ENCODE data around the gene MTCL1.
A peak's percentile ranks its signal among the peaks of the same experiment; 100 is the strongest.

MTCL1 gene

DNA sequence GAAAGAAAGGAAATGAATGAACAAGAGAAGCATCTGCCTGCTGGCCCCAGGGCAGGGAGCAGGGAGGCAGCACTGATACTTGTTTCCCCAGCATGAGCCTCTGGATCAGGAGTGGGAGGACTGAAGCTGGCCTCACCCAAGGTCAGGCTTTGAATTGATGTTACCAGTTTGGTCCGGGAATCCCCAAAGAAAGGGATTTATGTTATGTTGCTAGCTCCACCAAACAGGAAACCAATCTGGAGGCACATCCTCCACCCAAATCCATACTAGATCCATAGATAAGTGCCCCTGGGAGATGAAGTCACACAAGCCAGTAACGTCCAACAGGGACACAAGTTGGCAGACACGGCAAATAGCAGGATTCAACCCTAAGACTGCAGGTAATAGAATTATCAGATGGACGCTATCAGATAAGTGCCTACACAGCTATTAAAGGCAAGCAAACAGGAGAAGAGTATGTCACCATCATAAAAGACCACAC is 85.9 kb downstream of the MTCL1 start:
- Histone ChIP-seq H3K27me3 (replicated peaks; ENCODE audit: control insufficient read depth, insufficient read depth, low read length) (no peaks in the 10 kb centered on the region), H3K4me1 (ENCODE audit: control insufficient read depth, insufficient read depth, low read length) (peaks cover 30% of the 10 kb centered on the region), H3K9ac (ENCODE audit: low read length) (no peak overlapping the region), H3K4me3 (ENCODE audit: low read length) (no peak overlapping the region), H3K36me3 (ENCODE audit: control insufficient read depth, insufficient read depth, low read length, severe bottlenecking) (peaks cover under 1% of the 10 kb centered on the region), H3K9me3 (ENCODE audit: control insufficient read depth, low read length) (no peaks in the 10 kb centered on the region)
- peak; percentile 54 for DNase-seq (ENCODE audit: low read depth)

DNA sequence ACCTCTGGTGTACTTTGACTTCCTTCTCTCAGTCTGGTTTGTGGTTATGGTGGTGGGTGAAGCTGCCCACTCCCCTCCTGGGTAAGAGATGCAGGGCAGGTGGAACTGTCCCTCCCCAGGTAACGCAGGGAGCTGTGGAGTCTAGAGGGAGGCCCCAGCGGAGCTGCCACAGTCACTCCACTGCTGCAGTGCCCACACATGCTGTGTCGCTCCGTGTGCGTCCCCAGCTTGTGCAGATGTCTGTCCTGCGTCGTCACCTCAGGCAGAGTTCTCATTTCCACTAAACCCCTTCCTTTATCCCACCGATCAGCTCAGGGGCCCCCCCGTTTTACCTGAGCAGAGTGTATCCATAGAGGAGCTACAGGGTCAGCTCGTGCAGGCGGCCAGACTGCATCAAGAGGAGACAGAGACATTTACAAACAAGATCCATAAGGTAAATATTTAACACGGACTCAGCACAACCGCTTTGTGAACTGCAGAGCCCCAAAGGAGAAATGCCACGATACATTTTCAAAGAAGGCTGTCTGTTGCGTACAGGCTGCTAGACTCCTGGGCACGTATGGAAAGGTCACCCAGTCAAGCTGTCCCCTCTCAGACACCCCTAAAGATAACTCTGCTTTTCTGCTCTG is 87.4 kb downstream of the MTCL1 start:
- Histone ChIP-seq H3K9me3 (ENCODE audit: control insufficient read depth, low read length) (no peaks in the 10 kb centered on the region), H3K9ac (ENCODE audit: low read length) (no peak overlapping the region), H3K27me3 (replicated peaks; ENCODE audit: control insufficient read depth, insufficient read depth, low read length) (no peaks in the 10 kb centered on the region), H3K36me3 (ENCODE audit: control insufficient read depth, insufficient read depth, low read length, severe bottlenecking) (peaks cover 4% of the 10 kb centered on the region), H3K4me3 (ENCODE audit: low read length) (no peak overlapping the region), H3K4me1 (ENCODE audit: control insufficient read depth, insufficient read depth, low read length) (peaks cover 41% of the 10 kb centered on the region)
- no peak for DNase-seq (ENCODE audit: low read depth)

DNA sequence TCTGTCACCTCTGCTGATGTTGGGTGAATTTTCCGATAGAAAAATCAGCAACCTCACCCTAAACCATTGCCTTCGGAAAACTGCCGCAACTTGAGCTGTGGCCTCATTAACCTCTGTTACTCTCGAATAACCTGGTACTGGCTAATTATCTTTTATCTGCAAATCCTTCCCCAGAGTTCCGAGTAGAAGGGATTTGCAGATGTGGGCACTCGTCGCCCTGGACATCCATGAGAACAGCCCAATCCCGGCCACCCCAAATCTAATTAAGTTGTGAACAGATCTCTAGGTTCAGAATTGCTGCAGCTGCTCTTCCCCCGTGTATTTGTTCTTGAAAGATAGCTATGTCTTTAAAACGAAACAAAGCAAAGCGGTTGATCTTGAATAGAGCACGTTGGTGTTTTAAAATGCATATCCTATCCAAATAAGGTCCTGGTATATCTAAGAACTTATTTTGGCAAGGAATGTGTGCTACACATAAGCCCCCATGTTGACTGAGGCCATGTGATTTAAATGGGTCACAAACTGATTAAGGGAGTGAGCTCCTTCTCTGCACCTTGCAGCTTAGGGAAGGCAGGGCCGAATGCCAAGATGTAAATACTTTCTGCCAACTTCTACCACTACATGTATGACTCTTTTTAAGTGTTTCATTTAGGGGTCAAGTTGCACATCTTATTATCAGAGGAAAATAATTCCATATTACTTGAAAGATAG is 88.2 kb downstream of the MTCL1 start:
- H3K4me1 ChIP-seq (ENCODE audit: control insufficient read depth, insufficient read depth, low read length): peaks cover 35% of the 10 kb centered on the region

DNA sequence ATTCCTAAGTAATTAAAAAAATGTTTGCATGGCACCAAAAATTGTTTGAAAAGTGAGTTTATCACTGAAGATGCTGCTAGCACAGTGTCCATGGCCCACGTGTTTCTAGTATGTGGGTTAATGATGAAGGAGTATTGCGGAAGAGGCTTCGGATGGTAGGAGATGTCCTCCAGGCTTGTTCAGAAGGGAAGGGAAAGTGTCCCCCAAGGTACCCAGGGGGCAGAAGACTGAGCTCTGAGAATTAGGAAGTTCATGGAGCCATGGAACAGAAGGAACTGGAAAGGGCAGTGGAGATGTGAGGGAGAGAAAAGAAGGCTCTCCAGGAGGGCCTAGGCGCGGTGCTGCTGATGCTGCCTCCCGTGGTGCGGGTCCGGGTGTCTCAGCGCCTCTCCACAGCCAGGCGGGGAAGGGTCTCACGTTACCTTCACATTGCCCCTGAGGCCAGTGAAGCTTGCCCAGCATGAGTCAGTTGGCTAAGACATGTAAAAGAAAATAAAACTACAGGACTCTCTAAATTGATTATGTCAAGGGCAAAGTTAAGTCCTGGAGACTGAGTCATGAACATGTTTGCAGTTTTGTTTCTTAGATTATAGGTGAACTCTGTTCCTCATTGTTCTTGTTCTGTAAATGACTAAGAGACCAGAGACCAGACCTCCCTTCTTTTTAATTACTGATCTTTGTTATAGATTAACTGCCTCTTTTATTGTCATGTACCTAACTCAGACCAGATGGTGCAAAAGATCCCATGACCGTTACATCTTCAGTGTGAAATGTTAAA is 89.0 kb downstream of the MTCL1 start:
- peaks cover 4% of the 10 kb centered on the region for H3K36me3 ChIP-seq (ENCODE audit: control insufficient read depth, insufficient read depth, low read length, severe bottlenecking)
- H3K9me3 ChIP-seq (ENCODE audit: control insufficient read depth, low read length): no peaks in the 10 kb centered on the region
- no peak overlapping the region for H3K4me3 ChIP-seq (ENCODE audit: low read length)
- no peaks in the 10 kb centered on the region for H3K27me3 ChIP-seq (replicated peaks; ENCODE audit: control insufficient read depth, insufficient read depth, low read length)
- H3K4me1 ChIP-seq (ENCODE audit: control insufficient read depth, insufficient read depth, low read length): peaks cover 36% of the 10 kb centered on the region
- no peak overlapping the region for H3K9ac ChIP-seq (ENCODE audit: low read length)
- DNase-seq (ENCODE audit: low read depth): peak; percentile 87

More for the DNA sequence above, 88.2 kb downstream of the MTCL1 start:
- no peaks in the 10 kb centered on the region for H3K9me3 ChIP-seq (ENCODE audit: control insufficient read depth, low read length)
- no peak overlapping the region for H3K4me3 ChIP-seq (ENCODE audit: low read length)
- H3K9ac ChIP-seq (ENCODE audit: low read length): no peak overlapping the region
- DNase-seq (ENCODE audit: low read depth): no peak
- H3K27me3 ChIP-seq (replicated peaks; ENCODE audit: control insufficient read depth, insufficient read depth, low read length): no peaks in the 10 kb centered on the region
- peaks cover 4% of the 10 kb centered on the region for H3K36me3 ChIP-seq (ENCODE audit: control insufficient read depth, insufficient read depth, low read length, severe bottlenecking)

DNA sequence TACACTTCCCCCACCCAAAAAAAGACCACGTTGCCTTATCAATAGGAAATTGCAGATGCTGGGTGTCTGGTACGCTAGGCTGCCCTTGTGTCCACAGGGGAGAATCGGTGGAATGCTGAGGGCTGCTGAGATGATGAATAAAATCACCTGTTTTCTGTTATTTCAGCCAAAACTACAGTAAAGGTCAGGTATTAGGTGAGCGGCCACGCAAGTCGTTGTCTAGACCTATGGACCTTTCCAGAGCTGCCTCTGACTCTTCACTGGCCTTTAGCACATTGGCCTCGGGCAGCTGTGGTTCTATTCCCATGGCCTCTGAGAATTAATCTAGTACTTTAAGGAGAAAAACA is 89.6 kb downstream of the MTCL1 start:
- peaks cover 4% of the 10 kb centered on the region for H3K36me3 ChIP-seq (ENCODE audit: control insufficient read depth, insufficient read depth, low read length, severe bottlenecking)
- peaks cover 42% of the 10 kb centered on the region for H3K4me1 ChIP-seq (ENCODE audit: control insufficient read depth, insufficient read depth, low read length)

DNA sequence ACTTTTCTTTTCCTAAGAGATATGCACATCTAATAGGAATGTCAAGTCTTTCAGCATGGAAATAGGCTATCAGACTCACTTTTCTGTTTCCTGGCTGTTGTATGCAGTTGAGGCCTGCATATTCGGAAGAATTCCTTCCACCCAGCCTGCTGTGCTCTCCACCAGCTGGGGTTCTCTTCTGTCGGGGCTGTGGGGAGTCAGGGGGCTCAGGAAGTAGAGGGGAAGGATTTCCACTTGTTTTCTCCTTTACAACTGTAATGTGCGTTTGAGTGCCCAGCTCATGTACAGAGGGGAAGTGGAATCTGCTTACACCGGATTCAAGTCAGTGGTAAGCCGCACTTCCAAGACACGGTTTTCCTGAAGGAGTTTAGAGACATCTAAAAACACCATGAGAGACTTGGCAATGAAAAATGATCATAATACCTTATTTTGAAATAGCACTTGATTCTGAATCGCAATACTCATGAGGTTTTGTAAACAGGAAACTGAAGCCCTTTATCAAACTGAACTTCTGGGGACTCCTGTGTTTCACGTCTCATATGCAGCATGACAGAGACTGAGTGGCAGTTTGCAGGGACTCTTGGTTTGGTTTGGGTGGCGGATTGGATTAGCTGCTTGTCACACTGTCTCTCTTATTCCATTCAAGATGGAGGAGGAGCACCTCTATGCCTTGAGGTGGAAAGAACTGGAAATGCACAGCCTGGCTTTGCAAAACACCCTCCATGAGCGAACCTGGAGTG is 90.4 kb downstream of the MTCL1 start:
- Histone ChIP-seq H3K27me3 (replicated peaks; ENCODE audit: control insufficient read depth, insufficient read depth, low read length) (no peaks in the 10 kb centered on the region), H3K9me3 (ENCODE audit: control insufficient read depth, low read length) (no peaks in the 10 kb centered on the region), H3K9ac (ENCODE audit: low read length) (no peak overlapping the region), H3K4me1 (ENCODE audit: control insufficient read depth, insufficient read depth, low read length) (peaks cover 50% of the 10 kb centered on the region), H3K4me3 (ENCODE audit: low read length) (no peak overlapping the region), H3K36me3 (ENCODE audit: control insufficient read depth, insufficient read depth, low read length, severe bottlenecking) (peaks cover 4% of the 10 kb centered on the region)
- DNase-seq (ENCODE audit: low read depth): no peak

More for the DNA sequence above, 89.6 kb downstream of the MTCL1 start:
- no peak overlapping the region for H3K4me3 ChIP-seq (ENCODE audit: low read length)
- H3K27me3 ChIP-seq (replicated peaks; ENCODE audit: control insufficient read depth, insufficient read depth, low read length): no peaks in the 10 kb centered on the region
- DNase-seq (ENCODE audit: low read depth): no peak
- no peak overlapping the region for H3K9ac ChIP-seq (ENCODE audit: low read length)
- H3K9me3 ChIP-seq (ENCODE audit: control insufficient read depth, low read length): no peaks in the 10 kb centered on the region

DNA sequence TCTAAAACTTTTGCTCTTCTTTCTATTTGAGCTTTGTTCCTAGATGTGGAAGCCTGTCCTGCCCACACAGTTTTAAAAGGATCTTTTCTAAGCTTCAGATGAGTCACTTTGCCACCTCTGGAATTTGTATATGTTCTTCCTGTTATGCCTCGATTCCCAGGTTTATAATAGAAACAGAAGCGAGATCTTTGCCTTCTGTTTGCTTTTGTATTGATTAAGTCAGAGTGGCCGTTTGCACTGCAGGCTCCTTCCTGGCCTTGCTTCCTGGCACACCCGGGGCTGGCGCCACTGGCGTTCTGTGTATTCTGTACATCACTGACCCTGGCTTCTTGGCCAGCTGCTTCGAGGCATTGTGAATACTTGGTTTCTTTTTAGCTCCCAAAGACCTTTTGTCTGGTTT is 91.8 kb downstream of the MTCL1 start:
- H3K4me1 ChIP-seq (ENCODE audit: control insufficient read depth, insufficient read depth, low read length): peaks cover 59% of the 10 kb centered on the region
- no peak overlapping the region for H3K9ac ChIP-seq (ENCODE audit: low read length)
- peaks cover 4% of the 10 kb centered on the region for H3K36me3 ChIP-seq (ENCODE audit: control insufficient read depth, insufficient read depth, low read length, severe bottlenecking)
- peak; percentile 46 for DNase-seq (ENCODE audit: low read depth)
- H3K9me3 ChIP-seq (ENCODE audit: control insufficient read depth, low read length): no peaks in the 10 kb centered on the region
- no peaks in the 10 kb centered on the region for H3K27me3 ChIP-seq (replicated peaks; ENCODE audit: control insufficient read depth, insufficient read depth, low read length)
- no peak overlapping the region for H3K4me3 ChIP-seq (ENCODE audit: low read length)

DNA sequence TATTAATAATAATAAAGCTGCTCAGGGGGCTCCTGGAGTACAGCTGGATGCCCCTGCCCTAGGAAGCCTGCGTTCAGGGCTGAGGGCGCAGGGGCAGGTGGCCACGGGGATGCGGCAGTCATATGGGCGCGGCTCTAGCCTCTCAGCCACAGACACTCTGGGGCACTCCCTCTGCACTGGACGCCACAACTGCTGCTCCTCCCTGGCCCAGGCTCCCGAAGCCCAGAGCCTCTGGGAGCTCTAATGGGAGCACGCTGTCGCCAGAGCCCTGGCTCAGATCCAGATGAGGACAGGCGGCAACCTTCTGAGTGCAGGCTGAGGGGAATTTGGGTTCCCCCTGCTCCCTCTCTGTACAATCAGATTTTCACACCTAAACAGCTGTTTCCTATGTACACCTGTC is 93.6 kb downstream of the MTCL1 start:
- no peak for DNase-seq (ENCODE audit: low read depth)
- H3K4me3 ChIP-seq (ENCODE audit: low read length): no peak overlapping the region
- H3K4me1 ChIP-seq (ENCODE audit: control insufficient read depth, insufficient read depth, low read length): peaks cover 59% of the 10 kb centered on the region
- H3K9me3 ChIP-seq (ENCODE audit: control insufficient read depth, low read length): no peaks in the 10 kb centered on the region
- H3K9ac ChIP-seq (ENCODE audit: low read length): no peak overlapping the region
- H3K36me3 ChIP-seq (ENCODE audit: control insufficient read depth, insufficient read depth, low read length, severe bottlenecking): peaks cover 4% of the 10 kb centered on the region
- H3K27me3 ChIP-seq (replicated peaks; ENCODE audit: control insufficient read depth, insufficient read depth, low read length): no peaks in the 10 kb centered on the region

DNA sequence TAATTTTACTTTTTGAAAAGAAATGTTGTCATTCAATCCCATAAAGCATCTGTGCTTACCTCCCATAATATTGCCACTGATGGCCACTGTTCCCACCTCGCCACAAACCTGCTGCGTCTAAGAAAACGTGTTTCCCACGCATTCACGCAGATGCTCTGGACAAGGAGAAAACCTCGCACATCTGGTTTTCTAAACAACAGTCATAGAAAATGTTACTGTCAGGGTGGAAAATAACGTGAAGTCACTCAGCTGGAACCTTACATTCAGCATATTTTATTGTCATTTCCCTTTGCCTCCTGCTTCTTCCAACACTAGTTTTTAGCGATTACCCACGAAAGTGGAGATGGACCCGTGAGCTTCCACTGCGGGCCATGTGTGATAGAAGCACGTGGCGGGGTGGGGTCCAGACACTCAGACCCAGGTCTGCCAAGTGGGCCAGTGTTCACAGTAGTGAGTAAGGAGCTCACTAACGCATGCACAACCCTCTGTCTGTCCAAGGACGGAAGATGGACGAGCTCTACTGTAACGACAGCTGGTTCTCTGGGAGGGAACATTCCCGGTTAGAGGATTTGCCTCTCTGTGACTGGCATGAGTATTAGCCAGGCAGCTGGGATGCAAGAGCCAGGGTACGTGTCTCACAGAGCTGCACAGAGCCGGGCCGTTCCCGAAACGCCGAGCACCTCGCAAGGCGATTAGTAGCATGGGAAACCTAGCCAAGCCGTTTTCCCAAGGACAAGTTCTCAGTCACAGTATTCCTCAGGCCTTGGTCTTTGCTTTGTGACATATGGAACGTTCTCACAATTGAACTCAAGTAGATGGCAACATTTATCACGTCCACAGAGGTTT is 94.5 kb downstream of the MTCL1 start:
- H3K4me3 ChIP-seq (ENCODE audit: low read length): peak overlapping the region; percentile 14
- peak overlapping the region; percentile 35 for H3K9ac ChIP-seq (ENCODE audit: low read length)
- peak; percentile 27 for DNase-seq (ENCODE audit: low read depth)
- peaks cover 51% of the 10 kb centered on the region for H3K4me1 ChIP-seq (ENCODE audit: control insufficient read depth, insufficient read depth, low read length)
- no peaks in the 10 kb centered on the region for H3K27me3 ChIP-seq (replicated peaks; ENCODE audit: control insufficient read depth, insufficient read depth, low read length)
- H3K36me3 ChIP-seq (ENCODE audit: control insufficient read depth, insufficient read depth, low read length, severe bottlenecking): peaks cover 4% of the 10 kb centered on the region
- H3K9me3 ChIP-seq (ENCODE audit: control insufficient read depth, low read length): no peaks in the 10 kb centered on the region

DNA sequence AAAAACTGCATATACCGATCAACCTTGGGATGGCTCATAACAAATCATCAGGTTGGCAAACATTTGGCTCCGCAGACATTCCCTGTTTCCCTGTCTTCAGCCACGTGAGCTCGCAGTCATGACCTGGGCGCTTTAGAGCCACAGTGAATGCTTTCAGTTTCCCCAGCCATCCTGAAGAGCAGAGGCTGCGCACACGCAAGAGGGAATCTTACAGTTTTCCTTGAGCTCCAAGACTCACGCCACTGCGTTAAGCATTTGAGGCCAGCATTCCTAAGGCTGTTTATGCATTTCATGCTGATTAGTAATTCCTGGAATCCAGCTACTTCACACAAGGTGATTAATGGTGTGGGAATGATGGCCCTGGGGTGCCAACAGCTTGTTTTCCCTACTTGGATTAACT is 95.1 kb downstream of the MTCL1 start:
- Histone ChIP-seq H3K9ac (ENCODE audit: low read length) (peak overlapping the region; percentile 35), H3K4me3 (ENCODE audit: low read length) (peak overlapping the region; percentile 14), H3K27me3 (replicated peaks; ENCODE audit: control insufficient read depth, insufficient read depth, low read length) (no peaks in the 10 kb centered on the region), H3K9me3 (ENCODE audit: control insufficient read depth, low read length) (no peaks in the 10 kb centered on the region), H3K4me1 (ENCODE audit: control insufficient read depth, insufficient read depth, low read length) (peaks cover 46% of the 10 kb centered on the region), H3K36me3 (ENCODE audit: control insufficient read depth, insufficient read depth, low read length, severe bottlenecking) (peaks cover 4% of the 10 kb centered on the region)
- peak; percentile 94 for DNase-seq (ENCODE audit: low read depth)
